Measurements from ENCODE around the gene NUP93. TPM values are rescaled to one million over a fixed set of nuclear protein-coding genes. Genes with fewer than 3 reads are reported as not detected.

NUP93 gene
- total and polyA plus RNA-seq, 9 of the 15 experiments (the other 6 are each of a cell fraction or from before 2014, with no cell fraction given): 92.0 to 162 (median 121) TPM

- Histone ChIP-seq H3K79me2 (ENCODE audit: control insufficient read depth, insufficient read depth, low read length) (0 out of 3 replicates have a peak, but pooled peaks cover under 1% of the 10 kb centered on the region), H3K9me1 (ENCODE audit: control insufficient read depth, insufficient read depth, low read length) (no peaks in the 10 kb centered on the region), H3K4me3 (no peak overlapping the region), H3K27ac (ENCODE audit: extremely low read depth, low read depth, low read length) (no peak overlapping the region), H3K27me3 (ENCODE audit: control insufficient read depth in 2 of 2, insufficient read depth in 2 of 2, low read length in 2 of 2) (no peaks in the 10 kb centered on the region), H3K9ac (ENCODE audit: insufficient read depth in 1 of 2, low read depth in 2 of 2, low read length in 2 of 2) (no peak overlapping the region), H4K20me1 (replicated peaks; ENCODE audit: control insufficient read depth, insufficient read depth, low read length) (no peaks in the 10 kb centered on the region), H3K4me1 (replicated peaks in 1 of 2; ENCODE audit: control insufficient read depth in 2 of 2, insufficient read depth in 2 of 2, low read length in 2 of 2) (no peaks in the 10 kb centered on the region), H3K36me3 (ENCODE audit: control insufficient read depth, insufficient read depth, low read length) (peaks cover 37% of the 10 kb centered on the region), H2AFZ (ENCODE audit: low read depth, low read length) (no peak overlapping the region), H3K9me3 (replicated peaks; ENCODE audit: control insufficient read depth, insufficient read depth, low read depth, low read length) (no peaks in the 10 kb centered on the region), H3K4me2 (ENCODE audit: insufficient read depth, low read length) (no peak overlapping the region)
- BruUV-seq (replicated peaks): no TSS peak
- ATAC-seq (no peak), FAIRE-seq (no peak), DNase-seq (ENCODE audit: extremely low read depth in 1 of 4, low spot score in 3 of 4) (no peak)
- intact Hi-C loops (cut with micrococcal nuclease): no loop called here
- no peak for TF ChIP-seq SAFB (IDR thresholded peaks at IDR 0.05; ENCODE audit: borderline replicate concordance, low read depth, low read length)
- CTCF ChIA-PET (ENCODE audit: low intra/inter-chr PET ratio): no interaction called here
- POLR2A ChIA-PET: no interaction called here
- in situ Hi-C loops (cut with MboI): no loop called here
- 100% methylated on average over 1 of the region's 1 CpG for WGBS (ENCODE audit: insufficient coverage, low coverage, missing lambda C conversion rate)
Measured at GRCh38 chr16:56800355-56800754, 70.4 kb downstream of the NUP93 start.

- Histone ChIP-seq H3K36me3 (ENCODE audit: control insufficient read depth, insufficient read depth, low read length) (peaks cover 51% of the 10 kb centered on the region), H3K9me1 (ENCODE audit: control insufficient read depth, insufficient read depth, low read length) (no peaks in the 10 kb centered on the region), H3K4me2 (ENCODE audit: insufficient read depth, low read length) (no peak overlapping the region), H2AFZ (ENCODE audit: low read depth, low read length) (no peak overlapping the region), H3K4me3 (no peak overlapping the region), H3K9ac (ENCODE audit: insufficient read depth in 1 of 2, low read depth in 2 of 2, low read length in 2 of 2) (no peak overlapping the region), H3K79me2 (ENCODE audit: control insufficient read depth, insufficient read depth, low read length) (no peaks in the 10 kb centered on the region), H3K9me3 (replicated peaks; ENCODE audit: control insufficient read depth, insufficient read depth, low read depth, low read length) (no peaks in the 10 kb centered on the region), H3K27me3 (ENCODE audit: control insufficient read depth in 2 of 2, insufficient read depth in 2 of 2, low read length in 2 of 2) (no peaks in the 10 kb centered on the region), H3K27ac (ENCODE audit: extremely low read depth, low read depth, low read length) (no peak overlapping the region), H3K4me1 (replicated peaks in 1 of 2; ENCODE audit: control insufficient read depth in 2 of 2, insufficient read depth in 2 of 2, low read length in 2 of 2) (no peaks in the 10 kb centered on the region), H4K20me1 (replicated peaks; ENCODE audit: control insufficient read depth, insufficient read depth, low read length) (no peaks in the 10 kb centered on the region)
- WGBS (ENCODE audit: insufficient coverage, low coverage, missing lambda C conversion rate): 90% methylated on average over 3 of the region's 3 CpGs
- DNase-seq (ENCODE audit: extremely low read depth in 1 of 4, low spot score in 3 of 4) (no peak), FAIRE-seq (no peak), ATAC-seq (no peak)
- intact Hi-C loops (cut with micrococcal nuclease): no loop called here
- POLR2A ChIA-PET: no interaction called here
- in situ Hi-C loops (cut with MboI): no loop called here
- no TSS peak for BruUV-seq (replicated peaks)
- CTCF ChIA-PET (ENCODE audit: low intra/inter-chr PET ratio): no interaction called here
- no peak for TF ChIP-seq CBX2 (IDR thresholded peaks at IDR 0.05; ENCODE audit: insufficient read depth, low read length, poor library complexity, severe bottlenecking)
Measured at GRCh38 chr16:56801762-56802161, 71.8 kb downstream of the NUP93 start.

All from K562 (cell line).